DOHH2 (cell line): ENCODE measurements around the gene NMS.

Experiments
- H3F3A ChIP-seq: fragments of 200-600 bp; sonication (generic), shearing (Covaris generic); 2 replicates; pipeline ENCODE4 v1.6.0; 2016; ENCODE audit warnings: antibody characterized with exemption, mild to moderate bottlenecking; ENCODE audit not compliant: control insufficient read depth, insufficient read depth
- H3K27ac ChIP-seq: fragments of 200-600 bp; sonication (generic); 2 replicates; pipeline ENCODE4 v1.5.1; 2014; ENCODE audit warnings: low read depth, mild to moderate bottlenecking, low read length, moderate library complexity
- H3K27me3 ChIP-seq: fragments of 200-600 bp; sonication (generic); 2 replicates; pipeline ENCODE4 v1.6.1; 2014; ENCODE audit warnings: mild to moderate bottlenecking, low read length, mixed read lengths; ENCODE audit not compliant: control insufficient read depth
- H3K36me3 ChIP-seq: fragments of 200-600 bp; sonication (generic); 2 replicates; pipeline ENCODE4 v1.6.1; 2014; ENCODE audit warnings: mild to moderate bottlenecking, low read length, moderate library complexity, mixed read lengths; ENCODE audit not compliant: control insufficient read depth
- H3K4me1 ChIP-seq: fragments of 200-600 bp; sonication (generic); 2 replicates; pipeline ENCODE4 v1.6.1; 2014; ENCODE audit warnings: mild to moderate bottlenecking, low read length, mixed read lengths; ENCODE audit not compliant: control insufficient read depth
- H3K4me2 ChIP-seq: fragments of 200-600 bp; sonication (generic); 2 replicates; pipeline ENCODE4 v1.6.0; 2014; ENCODE audit warnings: mild to moderate bottlenecking, low read length, moderate library complexity
- H3K4me3 ChIP-seq: fragments of 200-600 bp; sonication (generic); 2 replicates; pipeline ENCODE4 v1.5.1; 2014; ENCODE audit warnings: mild to moderate bottlenecking, low read length, mixed read lengths
- H3K79me2 ChIP-seq: fragments of 200-600 bp; sonication (generic); 2 replicates; pipeline ENCODE4 v1.6.1; 2014; ENCODE audit warnings: mild to moderate bottlenecking, low read length, mixed read lengths; ENCODE audit not compliant: control insufficient read depth
- H3K9me2 ChIP-seq: fragments of 200-600 bp; sonication (generic); replicated peaks from 2 replicates; pipeline ENCODE4 v1.6.1; 2014; ENCODE audit warnings: mild to moderate bottlenecking, low read length, mixed read lengths; ENCODE audit not compliant: control insufficient read depth
- H3K9me3 ChIP-seq: fragments of 200-600 bp; sonication (generic); 2 replicates; pipeline ENCODE4 v1.6.1; 2014; ENCODE audit warnings: antibody characterized with exemption, low read length, mixed read lengths; ENCODE audit not compliant: control insufficient read depth, insufficient read depth
- H4K20me1 ChIP-seq: fragments of 200-600 bp; sonication (generic); 2 replicates; pipeline ENCODE4 v1.6.0; 2014; ENCODE audit warnings: low read depth, mild to moderate bottlenecking, antibody characterized with exemption, low read length, moderate library complexity; ENCODE audit not compliant: control insufficient read depth, insufficient read depth
- EZH2phosphoT487 ChIP-seq: fragments of 200-600 bp; sonication (generic); IDR thresholded peaks from 2 replicates; pipeline ENCODE4 v1.6.1; 2017; ENCODE audit warnings: borderline replicate concordance, mild to moderate bottlenecking, antibody characterized with exemption, low read length, moderate library complexity, mixed read lengths
- TF ChIP-seq, protein P1 (sequence below): fragments of 200-600 bp; sonication (generic); IDR thresholded peaks from one replicate; pipeline ENCODE4 v1.5.1; 2014; ENCODE audit warnings: antibody characterized with exemption, mild to moderate bottlenecking, low read depth, low read length; ENCODE audit not compliant: poor library complexity, severe bottlenecking

NMS gene

DNA sequence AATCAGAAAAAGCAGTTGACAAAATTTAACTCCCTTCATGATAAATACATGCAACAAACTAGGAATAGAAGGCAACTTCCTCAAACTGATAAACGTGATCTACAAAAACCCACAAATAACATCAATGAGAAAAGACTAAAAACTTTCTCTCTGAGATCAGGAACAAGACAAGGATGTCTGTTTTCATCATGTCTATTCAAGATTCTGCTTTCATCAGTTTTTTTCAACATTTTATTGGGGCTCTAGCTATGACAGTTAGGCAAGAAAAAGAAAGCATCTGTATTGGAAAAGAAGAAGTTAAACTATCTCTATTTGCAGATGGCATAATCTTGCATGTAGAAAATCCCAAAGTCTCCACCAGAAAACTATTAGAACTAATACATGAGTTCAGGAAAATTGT lies 40.6 kb upstream of the NMS start:
- H3K4me1 ChIP-seq = no peaks in the 10 kb centered on the region; the same call in 1 of the 2 replicates
- no peaks in the 10 kb centered on the region for H3F3A ChIP-seq
- H3K9me2 ChIP-seq = no peaks in the 10 kb centered on the region
- H3K36me3 ChIP-seq = no peaks in the 10 kb centered on the region
- no peak overlapping the region for H3K4me3 ChIP-seq
- no peak overlapping the region for H3K4me2 ChIP-seq
- TF ChIP-seq, protein P1, sequence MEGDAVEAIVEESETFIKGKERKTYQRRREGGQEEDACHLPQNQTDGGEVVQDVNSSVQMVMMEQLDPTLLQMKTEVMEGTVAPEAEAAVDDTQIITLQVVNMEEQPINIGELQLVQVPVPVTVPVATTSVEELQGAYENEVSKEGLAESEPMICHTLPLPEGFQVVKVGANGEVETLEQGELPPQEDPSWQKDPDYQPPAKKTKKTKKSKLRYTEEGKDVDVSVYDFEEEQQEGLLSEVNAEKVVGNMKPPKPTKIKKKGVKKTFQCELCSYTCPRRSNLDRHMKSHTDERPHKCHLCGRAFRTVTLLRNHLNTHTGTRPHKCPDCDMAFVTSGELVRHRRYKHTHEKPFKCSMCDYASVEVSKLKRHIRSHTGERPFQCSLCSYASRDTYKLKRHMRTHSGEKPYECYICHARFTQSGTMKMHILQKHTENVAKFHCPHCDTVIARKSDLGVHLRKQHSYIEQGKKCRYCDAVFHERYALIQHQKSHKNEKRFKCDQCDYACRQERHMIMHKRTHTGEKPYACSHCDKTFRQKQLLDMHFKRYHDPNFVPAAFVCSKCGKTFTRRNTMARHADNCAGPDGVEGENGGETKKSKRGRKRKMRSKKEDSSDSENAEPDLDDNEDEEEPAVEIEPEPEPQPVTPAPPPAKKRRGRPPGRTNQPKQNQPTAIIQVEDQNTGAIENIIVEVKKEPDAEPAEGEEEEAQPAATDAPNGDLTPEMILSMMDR = no peak
- peaks cover 14% of the 10 kb centered on the region for H3K27me3 ChIP-seq
- no peaks in the 10 kb centered on the region for H3K79me2 ChIP-seq
- no peak overlapping the region for H3K27ac ChIP-seq
- peaks cover 7% of the 10 kb centered on the region for H3K9me3 ChIP-seq
- H4K20me1 ChIP-seq = no peaks in the 10 kb centered on the region

DNA sequence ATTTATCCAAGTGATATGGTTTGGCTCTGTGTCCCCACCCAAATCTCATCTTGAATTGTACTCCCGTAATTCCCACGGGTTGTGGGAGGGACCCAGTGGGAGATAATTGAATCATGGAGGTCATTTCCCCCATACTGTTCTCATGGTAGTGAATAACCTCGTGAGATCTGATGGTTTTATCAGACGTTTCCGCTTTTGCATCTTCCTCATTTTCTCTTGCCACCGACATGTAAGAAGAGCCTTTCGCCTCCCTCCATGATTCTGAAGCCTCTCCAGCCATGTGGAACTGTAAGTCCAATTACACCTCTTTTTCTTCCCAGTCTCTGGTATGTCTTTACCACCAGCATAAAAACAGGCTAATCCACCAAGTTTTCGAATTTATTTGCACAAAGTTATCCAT lies 32.5 kb upstream of the NMS start:
- TF ChIP-seq, protein P1 = no peak
- no peak for TF ChIP-seq EZH2phosphoT487
- Histone ChIP-seq H3K4me3 (no peak overlapping the region), H3K4me1 (no peaks in the 10 kb centered on the region)

DNA sequence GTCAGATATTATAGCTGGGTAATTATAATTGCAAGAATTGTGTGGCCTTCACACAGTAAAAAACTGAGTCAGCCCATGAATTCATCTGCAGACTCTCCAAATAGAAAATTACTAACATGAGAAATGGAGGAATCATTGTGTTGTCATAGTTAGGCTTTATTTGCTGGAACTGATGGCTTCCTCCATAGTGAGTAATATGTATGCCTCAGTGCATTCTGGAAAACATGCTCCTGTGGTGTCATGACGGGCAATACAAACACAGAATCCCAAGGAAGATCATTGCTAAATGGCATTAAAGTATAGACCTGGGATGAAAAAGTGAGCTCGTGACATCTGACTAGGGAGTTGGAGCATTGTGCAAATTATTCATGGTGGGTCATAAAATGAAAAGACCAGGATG lies 23.6 kb upstream of the NMS start:
- Histone ChIP-seq H3K4me2 (no peak overlapping the region), H3K9me3 (no peaks in the 10 kb centered on the region; the same call in 1 of the 2 replicates), H4K20me1 (no peaks in the 10 kb centered on the region), H3K9me2 (no peaks in the 10 kb centered on the region), H3K4me1 (no peaks in the 10 kb centered on the region), H3K36me3 (no peaks in the 10 kb centered on the region), H3K79me2 (no peaks in the 10 kb centered on the region), H3K4me3 (no peak overlapping the region), H3F3A (no peaks in the 10 kb centered on the region), H3K27me3 (0 out of 2 replicates have a peak, but pooled peaks cover 2% of the 10 kb centered on the region), H3K27ac (no peak overlapping the region)
- TF ChIP-seq, protein P1 = no peak
- no peak for TF ChIP-seq EZH2phosphoT487

More for the DNA sequence above, 32.5 kb upstream of the NMS start:
- Histone ChIP-seq H3K9me2 (no peaks in the 10 kb centered on the region), H3F3A (no peaks in the 10 kb centered on the region), H3K79me2 (no peaks in the 10 kb centered on the region), H3K36me3 (no peaks in the 10 kb centered on the region), H3K4me2 (no peak overlapping the region), H3K27me3 (peaks cover 27% of the 10 kb centered on the region), H3K27ac (no peak overlapping the region), H3K9me3 (no peaks in the 10 kb centered on the region), H4K20me1 (no peaks in the 10 kb centered on the region)
